ENCODE data around the gene SHE.

- TF ChIP-seq HNF4A (conservative IDR thresholded peaks at IDR 0.05) (no peak), CTCF (IDR thresholded peaks at IDR 0.05; ENCODE audit: low read depth, low read length, missing input control) (no peak), MAX (IDR thresholded peaks at IDR 0.05) (no peak), YY1 (IDR thresholded peaks at IDR 0.05) (no peak), FOXA1 (IDR thresholded peaks at IDR 0.05) (no peak), TAF1 (conservative IDR thresholded peaks at IDR 0.05) (no peak), RXRA (IDR thresholded peaks at IDR 0.05) (no peak), EGR1 (IDR thresholded peaks at IDR 0.05; ENCODE audit: low read depth in 2 of 2) (no peak), GABPA (IDR thresholded peaks at IDR 0.05 in 1 of 2, conservative IDR thresholded peaks at IDR 0.05 in 1 of 2) (no peak), RAD21 (IDR thresholded peaks at IDR 0.05) (no peak)
- TF ChIP-seq, protein P1, sequence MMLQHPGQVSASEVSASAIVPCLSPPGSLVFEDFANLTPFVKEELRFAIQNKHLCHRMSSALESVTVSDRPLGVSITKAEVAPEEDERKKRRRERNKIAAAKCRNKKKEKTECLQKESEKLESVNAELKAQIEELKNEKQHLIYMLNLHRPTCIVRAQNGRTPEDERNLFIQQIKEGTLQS (IDR thresholded peaks at IDR 0.05): no peak
- TF ChIP-seq, protein P2, sequence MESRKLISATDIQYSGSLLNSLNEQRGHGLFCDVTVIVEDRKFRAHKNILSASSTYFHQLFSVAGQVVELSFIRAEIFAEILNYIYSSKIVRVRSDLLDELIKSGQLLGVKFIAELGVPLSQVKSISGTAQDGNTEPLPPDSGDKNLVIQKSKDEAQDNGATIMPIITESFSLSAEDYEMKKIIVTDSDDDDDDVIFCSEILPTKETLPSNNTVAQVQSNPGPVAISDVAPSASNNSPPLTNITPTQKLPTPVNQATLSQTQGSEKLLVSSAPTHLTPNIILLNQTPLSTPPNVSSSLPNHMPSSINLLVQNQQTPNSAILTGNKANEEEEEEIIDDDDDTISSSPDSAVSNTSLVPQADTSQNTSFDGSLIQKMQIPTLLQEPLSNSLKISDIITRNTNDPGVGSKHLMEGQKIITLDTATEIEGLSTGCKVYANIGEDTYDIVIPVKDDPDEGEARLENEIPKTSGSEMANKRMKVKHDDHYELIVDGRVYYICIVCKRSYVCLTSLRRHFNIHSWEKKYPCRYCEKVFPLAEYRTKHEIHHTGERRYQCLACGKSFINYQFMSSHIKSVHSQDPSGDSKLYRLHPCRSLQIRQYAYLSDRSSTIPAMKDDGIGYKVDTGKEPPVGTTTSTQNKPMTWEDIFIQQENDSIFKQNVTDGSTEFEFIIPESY (IDR thresholded peaks at IDR 0.05): no peak
These were observed 24.2 kb downstream of the SHE start for GRCh38 chr1:154478013-154478412.

All from liver (tissue), 3 donors.